Keratinocyte (primary cell): ENCODE measurements around the gene INO80D. TPM values are rescaled to one million over a fixed set of nuclear protein-coding genes. Genes with fewer than 3 reads are reported as not detected.

Experiments
- DNase-seq: peaks from one replicate; pipeline ENCODE4 v3.0.0-alpha.2; 2011; ENCODE audit warnings: low read depth, missing footprints, low spot score
- FAIRE-seq: peaks from 2 replicates; lab custom pipeline; 2011; peaks lifted over from hg19 to GRCh38; lab: Jason Lieb, UNC
- H2AFZ ChIP-seq: 2 replicates; pipeline ENCODE4 v1.6.0; 2012; ENCODE audit warnings: low read length, control low read depth, inconsistent platforms; ENCODE audit not compliant: control insufficient read depth
- H3K27ac ChIP-seq: 2 replicates; pipeline ENCODE4 v1.5.1; 2011; ENCODE audit warnings: low read length; ENCODE audit not compliant: control insufficient read depth, insufficient read depth
- H3K27me3 ChIP-seq: 3 replicates; pipeline ENCODE4 v1.6.0; 2011; ENCODE audit warnings: low read length; ENCODE audit not compliant: control insufficient read depth, insufficient read depth; ENCODE audit errors: extremely low read depth
- H3K36me3 ChIP-seq, 2 experiments: 2 replicates in 1 of 2; 3 replicates in 1 of 2; pipeline ENCODE4 v1.5.1; 2011; ENCODE audit warnings: low read length in 2 of 2, mild to moderate bottlenecking in 1 of 2; ENCODE audit not compliant: control insufficient read depth in 2 of 2, insufficient read depth in 2 of 2; ENCODE audit errors: extremely low read depth in 1 of 2
- H3K4me1 ChIP-seq: 3 replicates; pipeline ENCODE4 v1.5.1; 2011; ENCODE audit warnings: low read length; ENCODE audit not compliant: control insufficient read depth, insufficient read depth; ENCODE audit errors: extremely low read depth
- H3K4me2 ChIP-seq: 3 replicates; pipeline ENCODE4 v1.6.0; 2011; ENCODE audit warnings: low read depth, low read length; ENCODE audit not compliant: control insufficient read depth, insufficient read depth; ENCODE audit errors: extremely low read depth
- H3K4me3 ChIP-seq, 3 experiments: fragments of 200-600 bp in 1 of 3; sonication (generic) in 1 of 3; 2 replicates in 2 of 3; 3 replicates in 1 of 3; pipeline ENCODE4 v1.5.1; 2011 to 2016; ENCODE audit warnings: low read length in 3 of 3, mild to moderate bottlenecking in 3 of 3, control low read depth in 2 of 3, inconsistent platforms in 1 of 3, low read depth in 1 of 3, mixed read lengths in 1 of 3, mixed run types in 1 of 3, moderate library complexity in 1 of 3; ENCODE audit not compliant: control insufficient read depth in 2 of 3, insufficient read depth in 2 of 3; ENCODE audit errors: extremely low read depth in 1 of 3
- H3K79me2 ChIP-seq: 2 replicates; pipeline ENCODE4 v1.6.0; 2012; ENCODE audit warnings: low read length; ENCODE audit not compliant: control insufficient read depth, insufficient read depth
- H3K9ac ChIP-seq: 3 replicates; pipeline ENCODE4 v1.6.0; 2011; ENCODE audit warnings: low read length; ENCODE audit not compliant: control insufficient read depth, insufficient read depth; ENCODE audit errors: extremely low read depth
- H3K9me1 ChIP-seq: 3 replicates; pipeline ENCODE4 v1.6.0; 2011; ENCODE audit warnings: low read length; ENCODE audit not compliant: control insufficient read depth, insufficient read depth; ENCODE audit errors: extremely low read depth
- H3K9me3 ChIP-seq: 2 replicates; pipeline ENCODE4 v1.5.1; 2012; ENCODE audit warnings: low read depth, low read length; ENCODE audit not compliant: control insufficient read depth
- H4K20me1 ChIP-seq: 3 replicates; pipeline ENCODE4 v1.6.0; 2011; ENCODE audit warnings: low read length; ENCODE audit not compliant: control insufficient read depth, insufficient read depth; ENCODE audit errors: extremely low read depth
- CTCF ChIP-seq, 3 experiments: IDR thresholded peaks in 1 of 3; conservative IDR thresholded peaks in 1 of 3; optimal IDR thresholded peaks in 1 of 3; 2 replicates in 2 of 3; 3 replicates in 1 of 3; pipeline versions ENCODE3 to v1.5.1; 2011; ENCODE audit warnings: low read length in 3 of 3, mild to moderate bottlenecking in 3 of 3, moderate library complexity in 2 of 3, control low read depth in 1 of 3, inconsistent platforms in 1 of 3; ENCODE audit not compliant: insufficient read depth in 2 of 3; ENCODE audit errors: extremely low read depth in 1 of 3
- EZH2 ChIP-seq: IDR thresholded peaks from one replicate; pipeline ENCODE4 v1.6.1; 2012; ENCODE audit warnings: inconsistent platforms, mild to moderate bottlenecking, low read length, moderate library complexity
- dilution Hi-C: fragments of 300-500 bp; cut with MboI; formaldehyde crosslinking; loops from one replicate; pipeline ENCODE4 v1.7.0; 2020; ENCODE audit warnings: low sequenced_read_pairs; ENCODE audit not compliant: extremely low pct_ligation_motif_present
- polyA plus RNA-seq, 5 experiments: library from polyadenylated mRNA; depleted of rRNA in 3 of 5; stranded (reverse) in 3 of 5; stranded (forward) in 1 of 5; unstranded in 1 of 5; fragments of >200 nt; gene quantifications; 1 replicate in 1 of 5; 2 replicates in 3 of 5; 3 replicates in 1 of 5; pipeline versions ENCODE4 v1.2.1 to v1.2.3, GENCODE V29; 2011 to 2012; ENCODE audit warnings: missing spikeins in 2 of 5, low read depth in 1 of 5, low replicate concordance in 1 of 5

Gene INO80D
- polyA plus RNA-seq, 1 donor (not counting 4 experiments of a cell fraction or from before 2014, with no cell fraction given): 4.1 TPM

- no peak overlapping the region for H3K27ac ChIP-seq
These were observed 113.9 kb downstream of the INO80D start for GRCh38 chr2:205972113-205972512.

GRCh38 chr2:205970348-205970747, 115.6 kb downstream of the INO80D start:
- dilution Hi-C loops: no loop called here
- TF ChIP-seq CTCF (optimal IDR thresholded peaks at IDR 0.05 in 1 of 3, IDR thresholded peaks at IDR 0.05 in 1 of 3, conservative IDR thresholded peaks at IDR 0.05 in 1 of 3; ENCODE audit: extremely low read depth in 1 of 3, insufficient read depth in 2 of 3, low read length in 3 of 3) (no peak), EZH2 (no peak)
- H3K4me2 ChIP-seq: no peak overlapping the region
- no peaks in the 10 kb centered on the region for H3K9me1 ChIP-seq
- FAIRE-seq: no peak
- peaks cover 9% of the 10 kb centered on the region for H3K4me1 ChIP-seq
- no peak for DNase-seq
- H3K36me3 ChIP-seq: no peaks in the 10 kb centered on the region
- H2AFZ ChIP-seq: no peak overlapping the region
- no peak overlapping the region for H3K9ac ChIP-seq
- H3K27ac ChIP-seq: no peak overlapping the region
- no peak overlapping the region for H3K4me3 ChIP-seq
- H3K9me3 ChIP-seq: no peaks in the 10 kb centered on the region
- no peaks in the 10 kb centered on the region for H3K27me3 ChIP-seq
- H3K79me2 ChIP-seq: no peaks in the 10 kb centered on the region
- H4K20me1 ChIP-seq: no peaks in the 10 kb centered on the region

More at GRCh38 chr2:205972113-205972512, 113.9 kb downstream of the INO80D start:
- Histone ChIP-seq H3K9me3 (no peaks in the 10 kb centered on the region), H3K4me3 (no peak overlapping the region), H3K4me2 (no peak overlapping the region), H2AFZ (no peak overlapping the region), H3K9me1 (no peaks in the 10 kb centered on the region), H3K79me2 (no peaks in the 10 kb centered on the region), H3K27me3 (no peaks in the 10 kb centered on the region), H3K9ac (no peak overlapping the region), H4K20me1 (no peaks in the 10 kb centered on the region), H3K4me1 (no peaks in the 10 kb centered on the region), H3K36me3 (no peaks in the 10 kb centered on the region)
- FAIRE-seq: no peak
- DNase-seq: no peak
- dilution Hi-C loops: no loop called here
- TF ChIP-seq EZH2: no peak
- TF ChIP-seq CTCF (optimal IDR thresholded peaks at IDR 0.05 in 1 of 3, IDR thresholded peaks at IDR 0.05 in 1 of 3, conservative IDR thresholded peaks at IDR 0.05 in 1 of 3; ENCODE audit: extremely low read depth in 1 of 3, insufficient read depth in 2 of 3, low read length in 3 of 3): no peak
